RWPE2 (cell line): ENCODE results near the gene LRRC19.

Experiments used
- ATAC-seq: fragments of 200-7000 bp; cut with Tn5 transposase; 3 replicates; pipeline ENCODE4 v1.9.1; 2021; ENCODE audit warnings: low read depth
- DNase-seq: peaks from one replicate; pipeline ENCODE4 v3.0.0-alpha.2; 2020; ENCODE audit warnings: low spot score
- H3K27ac ChIP-seq: fragments of 450-650 bp; 2 replicates; pipeline ENCODE4 v1.5.1; 2017; ENCODE audit warnings: mild to moderate bottlenecking; ENCODE audit not compliant: poor library complexity, severe bottlenecking
- H3K27me3 ChIP-seq: fragments of 250-450 bp; sonication (Bioruptor Pico); 2 replicates; pipeline ENCODE4 v1.5.1; 2021; ENCODE audit warnings: mild to moderate bottlenecking, moderate library complexity; ENCODE audit not compliant: insufficient read depth, poor library complexity, severe bottlenecking
- H3K36me3 ChIP-seq: fragments of 250-450 bp; sonication (Bioruptor Pico); 2 replicates; pipeline ENCODE4 v1.5.1; 2020; ENCODE audit warnings: low read depth, mild to moderate bottlenecking, moderate library complexity
- H3K4me1 ChIP-seq: fragments of 250-450 bp; sonication (Bioruptor Pico); 2 replicates; pipeline ENCODE4 v1.5.1; 2021; ENCODE audit warnings: mild to moderate bottlenecking, moderate library complexity; ENCODE audit not compliant: insufficient read depth, poor library complexity, severe bottlenecking
- H3K4me3 ChIP-seq: fragments of 250-450 bp; sonication (Bioruptor Pico); 2 replicates; pipeline ENCODE4 v1.5.1; 2021; ENCODE audit warnings: mild to moderate bottlenecking, moderate library complexity; ENCODE audit not compliant: severe bottlenecking
- H3K9me3 ChIP-seq: fragments of 250-450 bp; sonication (Bioruptor Pico); 2 replicates; pipeline ENCODE4 v1.5.1; 2021; ENCODE audit warnings: mild to moderate bottlenecking, moderate library complexity; ENCODE audit not compliant: severe bottlenecking
- TF ChIP-seq, protein P1 (sequence below): fragments of 450-650 bp; IDR thresholded peaks from one replicate; pipeline ENCODE4 v1.5.1; 2017; ENCODE audit warnings: mild to moderate bottlenecking, moderate library complexity; ENCODE audit not compliant: poor library complexity, severe bottlenecking

The LRRC19 gene, protein sequence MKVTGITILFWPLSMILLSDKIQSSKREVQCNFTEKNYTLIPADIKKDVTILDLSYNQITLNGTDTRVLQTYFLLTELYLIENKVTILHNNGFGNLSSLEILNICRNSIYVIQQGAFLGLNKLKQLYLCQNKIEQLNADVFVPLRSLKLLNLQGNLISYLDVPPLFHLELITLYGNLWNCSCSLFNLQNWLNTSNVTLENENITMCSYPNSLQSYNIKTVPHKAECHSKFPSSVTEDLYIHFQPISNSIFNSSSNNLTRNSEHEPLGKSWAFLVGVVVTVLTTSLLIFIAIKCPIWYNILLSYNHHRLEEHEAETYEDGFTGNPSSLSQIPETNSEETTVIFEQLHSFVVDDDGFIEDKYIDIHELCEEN

GRCh38 chr9:27005491-27005890 is at the start of gene LRRC19:
Gene LRRC19 (minus strand): TSS chr9:27005672. CDS start chr9:26999694, 5,978 bp downstream.
- TF ChIP-seq, protein P1, sequence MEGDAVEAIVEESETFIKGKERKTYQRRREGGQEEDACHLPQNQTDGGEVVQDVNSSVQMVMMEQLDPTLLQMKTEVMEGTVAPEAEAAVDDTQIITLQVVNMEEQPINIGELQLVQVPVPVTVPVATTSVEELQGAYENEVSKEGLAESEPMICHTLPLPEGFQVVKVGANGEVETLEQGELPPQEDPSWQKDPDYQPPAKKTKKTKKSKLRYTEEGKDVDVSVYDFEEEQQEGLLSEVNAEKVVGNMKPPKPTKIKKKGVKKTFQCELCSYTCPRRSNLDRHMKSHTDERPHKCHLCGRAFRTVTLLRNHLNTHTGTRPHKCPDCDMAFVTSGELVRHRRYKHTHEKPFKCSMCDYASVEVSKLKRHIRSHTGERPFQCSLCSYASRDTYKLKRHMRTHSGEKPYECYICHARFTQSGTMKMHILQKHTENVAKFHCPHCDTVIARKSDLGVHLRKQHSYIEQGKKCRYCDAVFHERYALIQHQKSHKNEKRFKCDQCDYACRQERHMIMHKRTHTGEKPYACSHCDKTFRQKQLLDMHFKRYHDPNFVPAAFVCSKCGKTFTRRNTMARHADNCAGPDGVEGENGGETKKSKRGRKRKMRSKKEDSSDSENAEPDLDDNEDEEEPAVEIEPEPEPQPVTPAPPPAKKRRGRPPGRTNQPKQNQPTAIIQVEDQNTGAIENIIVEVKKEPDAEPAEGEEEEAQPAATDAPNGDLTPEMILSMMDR: no peak
- no peak within 1 kb of the TSS for H3K4me3 ChIP-seq
- no peak for ATAC-seq
- H3K4me1 ChIP-seq: no peaks in the 10 kb centered on the region
- H3K9me3 ChIP-seq: no peaks in the 10 kb centered on the region
- H3K36me3 ChIP-seq: no peaks in the 10 kb centered on the region
- H3K27me3 ChIP-seq: no peaks in the 10 kb centered on the region
- DNase-seq: no peak
- no peak within 1 kb of the TSS for H3K27ac ChIP-seq

DNA sequence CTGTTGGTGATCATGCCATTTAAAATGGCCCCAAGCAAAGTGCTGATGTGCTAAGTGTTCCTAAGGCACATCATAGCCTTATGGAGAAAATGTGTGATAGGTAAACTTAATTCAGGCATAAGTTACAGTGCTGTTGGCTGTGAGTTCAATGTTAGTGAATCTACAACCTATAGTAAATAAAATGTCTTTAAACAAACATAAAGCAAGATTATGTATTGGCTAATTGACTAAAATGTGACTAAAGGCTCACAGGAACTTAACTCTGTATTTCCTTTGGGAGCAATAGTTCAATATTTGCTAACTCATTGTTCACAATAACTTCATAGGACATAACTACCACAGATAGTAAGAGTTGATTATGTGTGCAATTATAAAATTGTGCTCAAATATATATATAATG is 49.4 kb upstream of the LRRC19 start:
- no peak for DNase-seq
- Histone ChIP-seq H3K4me3 (no peak overlapping the region), H3K4me1 (no peaks in the 10 kb centered on the region), H3K36me3 (peaks cover 13% of the 10 kb centered on the region), H3K27me3 (no peaks in the 10 kb centered on the region), H3K9me3 (no peaks in the 10 kb centered on the region), H3K27ac (no peak overlapping the region)
- ATAC-seq: no peak
- TF ChIP-seq, protein P1: no peak

- Histone ChIP-seq H3K4me3 (no peak overlapping the region), H3K36me3 (peaks cover 13% of the 10 kb centered on the region), H3K9me3 (no peaks in the 10 kb centered on the region), H3K4me1 (no peaks in the 10 kb centered on the region), H3K27me3 (no peaks in the 10 kb centered on the region), H3K27ac (no peak overlapping the region)
- ATAC-seq (no peak), DNase-seq (no peak)
- TF ChIP-seq, protein P1: no peak
These were observed 48.7 kb upstream of the LRRC19 start for GRCh38 chr9:27054125-27054524.

- H3K27ac ChIP-seq: no peak overlapping the region
- H3K4me3 ChIP-seq: no peak overlapping the region
- TF ChIP-seq, protein P1: no peak
- DNase-seq: no peak
- no peaks in the 10 kb centered on the region for H3K4me1 ChIP-seq
- no peak for ATAC-seq
- H3K36me3 ChIP-seq: peaks cover 13% of the 10 kb centered on the region
- H3K9me3 ChIP-seq: no peaks in the 10 kb centered on the region
- H3K27me3 ChIP-seq: no peaks in the 10 kb centered on the region
These were observed 48.0 kb upstream of the LRRC19 start for GRCh38 chr9:27053369-27054022.

DNA sequence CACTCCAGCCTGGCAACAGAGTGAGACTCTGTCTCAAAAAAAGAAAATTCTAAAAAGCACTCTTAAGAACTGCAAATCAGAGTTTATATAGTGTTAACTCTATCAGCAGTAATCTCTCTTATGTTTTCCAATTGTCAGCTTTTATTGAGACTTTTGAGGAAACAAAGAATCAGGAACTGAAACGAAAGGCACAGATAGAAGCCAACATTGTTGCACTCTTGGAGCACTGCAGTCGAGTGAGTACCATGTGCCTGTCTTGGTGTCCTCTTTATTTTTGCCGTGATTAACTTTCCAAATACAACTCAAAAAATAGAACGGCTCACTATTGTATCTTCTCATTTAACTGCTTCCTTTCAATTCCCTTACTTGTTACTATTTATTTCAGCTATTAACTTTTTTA is 41.7 kb upstream of the LRRC19 start:
- DNase-seq: no peak
- H3K4me3 ChIP-seq: no peak overlapping the region
- TF ChIP-seq, protein P1: no peak
- ATAC-seq: no peak
- no peaks in the 10 kb centered on the region for H3K9me3 ChIP-seq
- no peaks in the 10 kb centered on the region for H3K27me3 ChIP-seq
- peaks cover 5% of the 10 kb centered on the region for H3K36me3 ChIP-seq
- no peaks in the 10 kb centered on the region for H3K4me1 ChIP-seq
- no peak overlapping the region for H3K27ac ChIP-seq
